HepG2 (cell line): ENCODE data around the gene DPH1. TPM values are rescaled to one million over a fixed set of nuclear protein-coding genes. Genes with fewer than 3 reads are reported as not detected.
A peak's percentile ranks its signal among the peaks of the same experiment; 100 is the strongest.

ENCODE experiments used
- BCL3 ChIP-seq: sonication (generic); formaldehyde crosslinking; IDR thresholded peaks from 2 replicates; pipeline ENCODE4 v1.5.1; 2020; ENCODE audit warnings: mild to moderate bottlenecking, missing genetic modification reagents, moderate library complexity
- DDIT3 ChIP-seq: sonication (generic); formaldehyde crosslinking; IDR thresholded peaks from 2 replicates; pipeline ENCODE4 v1.4.0; 2020; ENCODE audit warnings: mild to moderate bottlenecking, missing genetic modification reagents
- E2F1 ChIP-seq: sonication (generic); formaldehyde crosslinking; IDR thresholded peaks from 2 replicates; pipeline ENCODE4 v1.5.0; 2020; ENCODE audit warnings: missing genetic modification reagents
- FOXP4 ChIP-seq: sonication (generic); formaldehyde crosslinking; IDR thresholded peaks from 2 replicates; pipeline ENCODE4 v1.4.0; 2020; ENCODE audit warnings: missing genetic modification reagents
- MBNL3 ChIP-seq: fragments of 250-450 bp; sonication (Bioruptor Pico); conservative IDR thresholded peaks from 2 replicates; pipeline ENCODE4 v1.8.0; 2022; ENCODE audit warnings: mild to moderate bottlenecking, inconsistent platforms
- MXD4 ChIP-seq: IDR thresholded peaks from 2 replicates; pipeline ENCODE4 v1.6.1; 2016; ENCODE audit warnings: mild to moderate bottlenecking, missing biosample characterization, missing genetic modification reagents
- NFKB2 ChIP-seq: sonication (generic); formaldehyde crosslinking; IDR thresholded peaks from 2 replicates; pipeline ENCODE4 v1.4.0; 2020; ENCODE audit warnings: missing genetic modification reagents, borderline replicate concordance
- SAP130 ChIP-seq: IDR thresholded peaks from 2 replicates; pipeline ENCODE4 v1.6.1; 2016; ENCODE audit warnings: low read depth
- ZBTB14 ChIP-seq: sonication (generic); formaldehyde crosslinking; IDR thresholded peaks from 2 replicates; pipeline ENCODE4 v1.4.0; 2020; ENCODE audit warnings: missing genetic modification reagents
- ZNF362 ChIP-seq: sonication (generic); formaldehyde crosslinking; IDR thresholded peaks from 2 replicates; pipeline ENCODE4 v1.4.0; 2020; ENCODE audit warnings: missing genetic modification reagents, mild to moderate bottlenecking, borderline replicate concordance
- ZNF687 ChIP-seq: sonication (generic); formaldehyde crosslinking; IDR thresholded peaks from 2 replicates; pipeline ENCODE4 v1.5.1; 2020; ENCODE audit warnings: mild to moderate bottlenecking, missing genetic modification reagents, moderate library complexity
- ZSCAN29 ChIP-seq: sonication (generic); formaldehyde crosslinking; conservative IDR thresholded peaks from 2 replicates; pipeline ENCODE4 v1.4.0; 2020; ENCODE audit warnings: mild to moderate bottlenecking, missing genetic modification reagents
- polyA plus RNA-seq, 8 experiments: library from polyadenylated mRNA; depleted of rRNA in 3 of 8; stranded (reverse) in 7 of 8; unstranded in 1 of 8; fragments of >200 nt; fragmentation: Illumina TruSeq in 4 of 8; extraction: Trizol in 4 of 8; gene quantifications; 2 replicates each; pipeline versions ENCODE4 v1.2.1 to v1.2.3, GENCODE V29; 2011 to 2016; ENCODE audit warnings: low read depth in 4 of 8, missing spikeins in 1 of 8, mixed read lengths in 1 of 8; ENCODE audit not compliant: insufficient read depth in 1 of 8
- total RNA-seq, 5 experiments: library from RNA; depleted of rRNA; stranded (reverse); fragments of >200 nt; fragmentation: Illumina TruSeq; extraction: Trizol; gene quantifications; 2 replicates each; pipeline ENCODE4 v1.2.3, GENCODE V29; 2016; ENCODE audit warnings: low read depth in 1 of 5

The DPH1 gene
- total and polyA plus RNA-seq, 2 of the 13 experiments (the other 11 are each of a cell fraction or from before 2014, with no cell fraction given), result 25.3 to 42.8 TPM

GRCh38 chr17:2054512-2055291, 24.7 kb downstream of the DPH1 start, which contains the start of gene HIC1 (continued):
- TF ChIP-seq ZNF362 (CRISPR knock-in tag) (0 out of 2 replicates have a peak, but pooled peaks have one; percentile 10), ZNF687 (peak; percentile 83), SAP130 (peak; percentile 39), E2F1 (CRISPR knock-in tag) (no peak), NFKB2 (CRISPR knock-in tag) (no peak), BCL3 (0 out of 2 replicates have a peak, but pooled peaks have one; percentile 40), FOXP4 (peak; percentile 29; the same call in 1 of the 2 replicates), ZBTB14 (CRISPR knock-in tag) (peak; percentile 26; the same call in 1 of the 2 replicates), DDIT3 (CRISPR knock-in tag) (no peak), MBNL3 (CRISPR knock-in tag) (no peak), MXD4 (CRISPR knock-in tag) (0 out of 2 replicates have a peak, but pooled peaks have one; percentile 32), ZSCAN29 (0 out of 2 replicates have a peak, but pooled peaks have one; percentile 44)
